Measurements from ENCODE around the gene BCKDHA. TPM values are rescaled to one million over a fixed set of nuclear protein-coding genes. Genes with fewer than 3 reads are reported as not detected.
A peak's percentile ranks its signal among the peaks of the same experiment; 100 is the strongest.

Gene BCKDHA
- total and polyA plus RNA-seq, 2 of the 4 experiments (the other 2 are of a cell fraction) = 7.6 to 7.7 TPM

GRCh38 chr19:41431426-41432386, 34.1 kb downstream of the BCKDHA start:
- no peak overlapping the region for H4K5ac ChIP-seq (ENCODE audit: low read depth, low read length)
- no peak overlapping the region for H3K14ac ChIP-seq (replicated peaks; ENCODE audit: low read depth, low read length)
- dilution Hi-C loops (cut with HindIII; ENCODE audit: low sequenced_read_pairs, unreplicated experiment) (no loop called here), in situ Hi-C loops (cut with MboI; ENCODE audit: low sequenced_read_pairs) (no loop called here), intact Hi-C loops (cut with micrococcal nuclease) (loop anchor here (1.0 kb wide), 1 partner anchor 110 kb away; no protein-coding TSS in a partner anchor)
- no peak overlapping the region for H3K56ac ChIP-seq (ENCODE audit: extremely low read depth, insufficient read depth, low read length)
- no peaks in the 10 kb centered on the region for H3K27me3 ChIP-seq (ENCODE audit: control insufficient read depth, insufficient read depth, low read length)
- H2AK5ac ChIP-seq (ENCODE audit: low read depth, low read length) = no peak overlapping the region
- BruUV-seq (replicated peaks) = TSS peak; percentile 65
- H3K79me1 ChIP-seq (ENCODE audit: low read depth in 1 of 2, low read length in 2 of 2) = peaks cover 0 to 7% of the 10 kb centered on the region in 2 experiments; a peak in 2 of 4 replicates
- no peak overlapping the region for H4K8ac ChIP-seq (ENCODE audit: low read depth in 2 of 2, low read length in 2 of 2)
- no peak overlapping the region for H2BK5ac ChIP-seq (ENCODE audit: low read depth, low read length, poor library complexity, severe bottlenecking)
- H2AFZ ChIP-seq (replicated peaks; ENCODE audit: low read length, poor library complexity) = peak overlapping the region; percentile 17
- no peak overlapping the region for H3K4ac ChIP-seq (ENCODE audit: low read depth, low read length)
- H2BK120ac ChIP-seq (ENCODE audit: low read depth, low read length) = no peak overlapping the region
- no peak overlapping the region for H3K27ac ChIP-seq (ENCODE audit: insufficient read depth, low read length)
- H3K4me2 ChIP-seq (ENCODE audit: low read depth, low read length) = no peak overlapping the region
- peaks cover 9% of the 10 kb centered on the region; the same call in 1 of the 2 replicates for H3K4me1 ChIP-seq (ENCODE audit: control insufficient read depth, insufficient read depth, low read length)
- 77% methylated on average over 6 of the region's 23 CpGs; no CpG with 5 or more reads in 1 of the 2 experiments for WGBS, 2 experiments (ENCODE audit: extremely low coverage in 2 of 2, insufficient read length in 1 of 2)
- H3K18ac ChIP-seq (ENCODE audit: low read depth, low read length) = no peak overlapping the region
- H4K91ac ChIP-seq (ENCODE audit: insufficient read depth, low read depth, low read length) = no peak overlapping the region
- no peak overlapping the region for H3K4me3 ChIP-seq (ENCODE audit: insufficient read depth, low read depth, low read length)
- H4K20me1 ChIP-seq (ENCODE audit: insufficient read depth, low read length) = no peaks in the 10 kb centered on the region
- ATAC-seq (ENCODE audit: low read depth) (no peak; the same call in 1 of the 2 replicates), DNase-seq (peak; percentile 31)
- H3K9me3 ChIP-seq (ENCODE audit: control insufficient read depth, insufficient read depth, low read length) = no peaks in the 10 kb centered on the region
- H3K23ac ChIP-seq (ENCODE audit: low read depth, low read length) = no peak overlapping the region
- POLR2A ChIA-PET (ENCODE audit: unreplicated experiment) = no interaction called here
- TF ChIP-seq SMC3 (IDR thresholded peaks at IDR 0.05; ENCODE audit: low read depth, low read length) (no peak), MXI1 (IDR thresholded peaks at IDR 0.05; ENCODE audit: borderline replicate concordance, low read depth, low read length) (no peak), BHLHE40 (IDR thresholded peaks at IDR 0.05; ENCODE audit: low read depth, low read length) (no peak), CTCF (conservative IDR thresholded peaks at IDR 0.05; ENCODE audit: low read depth, low read length) (peak; percentile 41), FOS (IDR thresholded peaks at IDR 0.05; ENCODE audit: low read depth, low read length) (no peak), MAFK (IDR thresholded peaks at IDR 0.05; ENCODE audit: low read depth, low read length) (no peak), CHD1 (IDR thresholded peaks at IDR 0.05; ENCODE audit: low read depth, low read length) (no peak), RAD21 (IDR thresholded peaks at IDR 0.05; ENCODE audit: low read length) (peak; percentile 25; the same call in 1 of the 2 replicates)
- H2BK15ac ChIP-seq (ENCODE audit: low read depth, low read length) = no peak overlapping the region
- H2AK9ac ChIP-seq (replicated peaks; ENCODE audit: low read depth, low read length, poor library complexity) = no peak overlapping the region
- no peak overlapping the region for H2BK20ac ChIP-seq (ENCODE audit: low read depth, low read length)
- CTCF ChIA-PET = interaction anchor here (0.7 to 0.9 kb wide), 2 partner anchors 23 to 109 kb away, joined by 3 read pairs; no protein-coding TSS in a partner anchor
- peaks cover 23% of the 10 kb centered on the region for H3K36me3 ChIP-seq (ENCODE audit: control insufficient read depth, insufficient read depth, low read length)
- no peak overlapping the region for H3K9ac ChIP-seq (ENCODE audit: low read depth, low read length)
- no peaks in the 10 kb centered on the region for H3K9me1 ChIP-seq (ENCODE audit: insufficient read depth, low read length)
